Cardiac septum (tissue), 1 donor: ENCODE results near the gene TPM1. TPM values are rescaled to one million over a fixed set of nuclear protein-coding genes. Genes with fewer than 3 reads are reported as not detected.
A peak's percentile ranks its signal among the peaks of the same experiment; 100 is the strongest.
"Not testable (repeated sequence)": the region's sequence is repeated elsewhere in the genome, so short reads cannot be mapped to it uniquely, and the experiment has no call there.

Source experiments
- DNase-seq: peaks from one replicate; pipeline ENCODE4 v3.0.0-alpha.2; 2020; ENCODE audit warnings: low spot score
- intact Hi-C: fragments of 100-400 bp; cut with DNase I; formaldehyde crosslinking; loops from one replicate; pipeline ENCODE4 v1.14.0; 2022
- total RNA-seq: library from RNA; stranded (reverse); fragmentation: NEBNext Ultra II Directional; extraction: Animal tissue kit (Norgen Biotek cat#: 25700); gene quantifications from one replicate; pipeline ENCODE4 v1.2.1, GENCODE V29; 2021
- donor health status: DM: no; HTN: no; CAD: no.

Gene TPM1
- total RNA-seq, 1 donor from 2014 or later = 14,297 TPM

- no peak for DNase-seq
- intact Hi-C loops = no loop called here
These were observed 39.8 kb downstream of the TPM1 start for GRCh38 chr15:63082366-63082765.

DNA sequence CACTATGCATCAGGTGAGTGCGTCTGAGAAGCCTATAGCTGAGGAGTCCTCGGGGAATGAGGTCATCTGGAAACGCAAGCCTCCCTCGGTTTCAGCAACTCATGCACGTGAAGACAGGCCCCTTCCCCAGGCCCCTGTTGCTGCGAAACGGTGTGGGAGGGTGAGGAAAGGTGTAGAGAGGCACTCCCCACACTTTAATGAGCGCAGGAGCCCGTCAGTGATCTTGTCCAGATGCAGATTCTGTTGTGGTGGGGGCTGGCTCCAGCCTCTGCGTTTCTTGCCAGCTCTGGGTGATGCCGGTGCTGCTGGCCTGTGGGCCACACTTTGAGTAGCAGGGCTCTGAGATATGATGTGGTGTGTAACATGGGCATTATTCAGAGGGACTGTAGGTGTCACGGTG is 40.5 kb downstream of the TPM1 start:
- DNase-seq = no peak
- intact Hi-C loops = no loop called here

DNA sequence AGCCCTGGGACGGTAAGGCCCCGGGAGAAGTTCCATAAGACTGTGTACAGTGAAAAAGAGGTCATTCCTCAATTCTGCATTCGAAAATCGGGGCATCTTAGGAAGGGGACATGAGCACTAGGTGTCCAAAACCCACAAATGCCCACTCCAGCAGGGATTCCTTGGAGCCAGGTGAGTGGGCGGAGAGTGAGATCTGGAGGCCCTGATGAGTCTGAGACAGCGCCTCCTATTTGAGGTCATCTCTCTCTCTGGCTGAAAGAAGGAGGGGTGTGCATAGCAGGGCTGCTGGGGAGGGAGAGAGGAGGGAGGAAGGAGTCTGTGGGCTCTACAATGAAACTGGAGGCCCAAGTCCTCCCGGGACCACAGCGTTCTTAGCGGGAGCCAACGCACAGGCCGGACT is 41.0 kb downstream of the TPM1 start:
- no peak for DNase-seq
- intact Hi-C loops = no loop called here

GRCh38 chr15:63084806-63085205 is 42.3 kb downstream of the TPM1 start:
- intact Hi-C loops = no loop called here
- no peak for DNase-seq

GRCh38 chr15:63085289-63085688 is 42.7 kb downstream of the TPM1 start:
- intact Hi-C loops = no loop called here
- DNase-seq = no peak

- no peak for DNase-seq
- intact Hi-C loops = no loop called here
These were observed 43.7 kb downstream of the TPM1 start for GRCh38 chr15:63086271-63086670.

- intact Hi-C loops = no loop called here
- DNase-seq = no peak
These were observed 44.4 kb downstream of the TPM1 start for GRCh38 chr15:63086947-63087346.

GRCh38 chr15:63088533-63089245 is 46.1 kb downstream of the TPM1 start:
- DNase-seq = no peak
- intact Hi-C loops = no loop called here

DNA sequence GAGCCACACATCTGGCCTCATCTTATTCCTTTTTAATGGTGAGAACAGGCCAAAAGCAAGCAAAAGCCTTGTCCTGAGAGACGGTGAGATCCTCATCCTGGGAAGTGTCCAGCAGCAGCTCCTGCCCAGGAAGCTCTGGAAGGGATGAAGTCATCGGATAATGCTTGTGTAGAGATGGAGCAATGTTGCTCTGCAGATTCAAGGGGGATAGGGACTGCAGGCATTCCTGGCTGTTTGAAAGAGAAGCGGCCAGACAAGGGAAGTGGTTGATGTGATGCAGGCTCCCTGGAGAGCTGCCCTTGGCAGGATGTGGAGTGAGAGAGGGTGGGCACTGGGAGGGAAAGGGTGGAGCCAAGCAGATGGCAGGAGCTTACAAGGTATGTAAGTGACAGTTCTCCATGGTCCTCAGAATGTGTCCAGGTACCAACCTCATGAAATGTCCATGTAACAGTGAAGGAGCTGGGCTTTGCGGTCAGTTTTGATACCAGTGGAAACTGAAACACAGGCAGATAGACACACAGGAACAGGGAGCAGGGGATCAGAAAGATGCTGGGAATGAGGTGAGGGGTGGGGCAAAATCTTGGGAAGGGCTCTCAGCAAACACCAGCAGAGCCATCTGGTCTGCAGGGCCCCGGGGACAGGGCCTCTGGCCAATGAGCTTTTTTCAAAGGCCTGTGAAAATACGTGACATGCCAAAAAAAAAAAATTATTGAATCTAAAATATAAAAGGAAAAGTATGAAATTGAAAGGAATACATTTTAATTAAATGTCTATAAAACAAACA is 46.9 kb downstream of the TPM1 start:
- intact Hi-C loops = loop anchor here (5.0 kb wide), 1 partner anchor 242 kb away; no protein-coding TSS in a partner anchor
- DNase-seq = no peak

DNA sequence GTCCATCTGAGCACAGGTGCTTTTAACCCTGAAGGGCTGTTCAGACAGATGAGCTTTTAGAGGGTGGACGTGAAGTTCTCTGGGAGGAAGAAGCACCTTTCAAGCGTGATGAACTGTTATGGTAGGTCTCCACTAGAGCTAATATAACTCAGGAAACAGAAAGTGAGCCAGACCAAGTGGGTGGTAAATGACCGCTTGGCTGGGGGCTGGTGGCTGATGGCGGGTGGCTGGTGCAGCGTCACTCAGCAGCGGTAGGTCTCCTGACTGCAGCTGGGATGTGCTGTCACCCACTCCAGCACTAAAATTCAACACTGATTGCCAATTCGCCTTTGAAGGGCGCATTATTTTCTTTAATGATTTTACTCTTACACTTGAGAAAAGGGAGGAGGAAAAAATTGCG is 47.9 kb downstream of the TPM1 start:
- intact Hi-C loops = loop anchor here (5.0 kb wide), 1 partner anchor 243 kb away; no protein-coding TSS in a partner anchor
- no peak for DNase-seq

GRCh38 chr15:63090887-63091286 is 48.3 kb downstream of the TPM1 start:
- DNase-seq = no peak
- intact Hi-C loops = loop anchor here (5.0 kb wide), 1 partner anchor 244 kb away; no protein-coding TSS in a partner anchor

DNA sequence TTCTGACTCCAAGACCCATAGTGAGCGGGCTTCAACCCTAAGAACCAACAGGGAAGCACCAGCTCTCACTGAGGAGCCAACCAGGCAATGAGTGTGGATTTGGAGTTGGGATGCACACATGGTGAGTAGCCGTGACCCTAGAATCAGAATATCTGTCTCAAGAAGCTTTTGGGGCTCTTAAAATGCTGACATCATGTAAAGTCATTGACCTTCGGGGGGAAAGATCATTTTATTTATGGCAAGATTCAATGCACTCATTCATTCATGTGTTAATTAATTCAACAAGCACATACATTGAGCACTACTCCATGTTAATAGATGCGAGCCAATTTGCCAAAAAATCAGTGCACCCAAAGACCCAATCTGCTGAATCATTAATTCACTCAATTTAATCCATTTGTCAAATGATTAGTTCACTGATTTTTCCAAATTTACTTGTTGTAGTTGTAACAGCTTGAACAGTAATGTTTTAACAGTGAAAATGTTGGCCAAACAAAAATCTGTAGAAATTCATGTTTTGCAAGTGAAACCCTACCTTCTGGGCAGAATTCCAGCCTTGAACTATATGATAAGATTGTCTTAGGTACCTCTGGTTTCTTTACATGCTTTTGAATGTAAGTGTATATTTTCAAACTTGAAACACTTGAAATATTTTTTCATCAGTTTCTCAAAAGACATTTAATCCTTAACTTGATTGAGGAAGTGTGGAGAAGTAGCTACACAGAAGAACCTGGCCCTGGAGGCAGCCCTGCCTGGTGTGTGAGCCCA is 49.3 kb downstream of the TPM1 start:
- intact Hi-C loops = loop anchor here (2.0 to 5.0 kb wide), 2 partner anchors 43 to 245 kb away; no protein-coding TSS in a partner anchor

DNA sequence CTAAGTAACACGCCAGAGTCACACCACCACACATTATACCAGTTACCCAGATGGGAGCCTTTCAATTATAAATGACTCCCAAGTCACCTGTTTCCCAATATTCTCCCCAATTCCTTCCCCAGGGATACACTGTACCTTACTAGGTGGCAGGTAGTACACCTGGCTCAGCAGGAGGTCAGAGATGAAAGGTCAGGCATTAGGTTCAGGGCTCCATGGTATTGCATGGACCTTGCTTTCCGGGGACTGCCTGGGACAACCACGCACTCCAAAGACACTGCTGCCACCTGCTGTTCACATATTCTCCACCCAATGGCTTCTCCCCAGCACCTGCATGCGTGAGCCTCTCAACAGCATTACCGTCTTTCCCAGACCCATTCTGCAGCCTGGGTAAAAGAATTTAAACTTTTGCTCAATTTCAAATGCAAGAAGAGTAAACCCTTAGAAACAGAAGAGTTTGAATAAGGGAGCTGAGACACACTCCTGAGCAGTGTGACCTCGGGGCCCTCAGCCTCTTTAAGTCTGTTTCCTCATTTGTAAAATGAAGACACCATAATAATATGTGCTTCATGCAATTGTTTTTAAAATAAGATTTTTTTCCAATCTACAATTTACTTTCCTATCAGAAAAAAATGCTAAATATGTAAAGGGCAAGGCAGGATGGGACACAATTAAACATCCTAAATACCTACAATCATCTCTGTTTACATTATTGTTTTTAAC is 51.1 kb downstream of the TPM1 start:
- peak; percentile 86 for DNase-seq
- intact Hi-C loops = loop anchor here (2.0 to 5.0 kb wide), 3 partner anchors 45 to 311 kb away; no protein-coding TSS in a partner anchor

More for the DNA sequence above, 49.3 kb downstream of the TPM1 start:
- DNase-seq = no peak

- no peak for DNase-seq
- intact Hi-C loops = loop anchor here (2.0 to 5.0 kb wide), 2 partner anchors 247 to 312 kb away; no protein-coding TSS in a partner anchor
These were observed 52.0 kb downstream of the TPM1 start for GRCh38 chr15:63094495-63094931.

DNA sequence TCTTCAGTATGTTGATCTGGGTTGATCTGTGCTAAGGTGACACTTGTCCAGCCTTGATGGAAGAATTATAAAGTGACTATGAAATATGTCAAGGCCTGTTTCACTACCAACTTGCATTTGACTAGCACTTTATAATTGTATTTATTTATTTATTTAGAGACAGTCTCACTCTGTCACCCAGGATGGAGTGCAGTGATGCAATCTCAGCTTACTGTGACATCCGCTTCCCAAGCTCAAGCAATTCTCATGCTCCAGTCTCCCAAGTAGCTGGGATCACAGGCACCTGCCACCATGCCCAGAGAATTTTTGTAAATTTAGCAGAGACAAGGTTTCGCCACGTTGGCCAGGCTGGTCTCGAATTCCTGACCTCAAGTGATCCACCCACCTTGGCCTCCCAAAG is 53.6 kb downstream of the TPM1 start:
- no peak for DNase-seq
- intact Hi-C loops = no loop called here

GRCh38 chr15:63098901-63099300 is 56.4 kb downstream of the TPM1 start:
- DNase-seq, intact Hi-C loops: not testable (repeated sequence)

DNA sequence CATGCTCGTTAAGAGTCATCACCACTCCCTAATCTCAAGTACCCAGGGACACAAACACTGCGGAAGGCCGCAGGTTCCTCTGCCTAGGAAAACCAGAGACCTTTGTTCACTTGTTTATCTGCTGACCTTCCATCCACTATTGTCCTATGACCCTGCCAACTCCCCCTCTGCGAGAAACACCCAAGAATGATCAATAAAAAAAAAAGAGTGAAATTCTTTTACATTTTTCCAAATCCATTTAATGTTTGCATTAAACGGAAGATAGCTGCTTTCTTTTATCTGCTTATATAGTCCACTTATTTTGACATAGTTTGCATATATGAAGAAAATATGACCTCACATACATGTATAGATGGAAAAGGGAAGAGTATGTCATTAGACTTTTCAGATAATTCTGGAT is 57.0 kb downstream of the TPM1 start:
- intact Hi-C loops, DNase-seq: not testable (repeated sequence)

GRCh38 chr15:63103416-63103815 is 60.9 kb downstream of the TPM1 start:
- DNase-seq = no peak
- intact Hi-C loops = no loop called here

DNA sequence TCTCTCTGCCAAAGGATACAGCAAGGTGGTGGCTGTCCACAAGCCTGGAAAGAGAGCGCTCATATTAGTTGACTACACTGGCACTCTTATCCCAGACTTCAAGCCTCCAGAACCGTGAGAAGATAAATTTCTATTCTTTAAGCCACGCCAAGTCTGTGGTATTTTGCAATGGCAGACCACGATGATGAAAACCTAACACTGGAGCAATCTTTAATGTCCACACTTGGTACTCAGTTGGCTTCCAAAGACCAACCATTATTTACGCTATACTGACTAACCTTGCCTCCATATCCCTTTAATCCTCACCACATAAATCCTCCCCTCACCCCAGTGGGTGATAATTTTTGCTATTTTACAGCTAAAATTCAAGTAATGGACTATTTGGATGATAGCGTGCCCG is 62.2 kb downstream of the TPM1 start:
- no peak for DNase-seq
- intact Hi-C loops = no loop called here
